ENCODE results near the gene EIF5B.

EIF5B gene

DNA sequence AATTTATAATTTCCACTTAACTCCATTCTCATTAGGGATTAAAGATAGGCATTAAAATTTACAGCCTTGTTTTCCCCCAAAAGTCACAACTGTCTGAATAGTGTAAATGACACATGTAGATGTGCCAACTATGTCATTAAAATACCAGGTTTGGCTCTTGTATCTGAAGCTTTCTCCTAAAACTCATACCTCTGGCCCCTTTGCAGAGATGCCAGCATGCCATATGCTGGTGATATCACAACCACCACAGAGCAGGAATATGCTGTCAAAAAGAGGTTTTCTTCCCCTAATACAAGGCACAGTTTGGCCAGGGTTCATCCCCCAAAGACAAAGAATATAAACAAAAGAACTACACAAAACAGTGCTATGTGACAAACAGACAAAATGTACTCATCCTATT lies 87.2 kb downstream of the EIF5B start:
- TF ChIP-seq TAF1 (IDR thresholded peaks at IDR 0.05; ENCODE audit: borderline replicate concordance, insufficient read depth, low read length): no peak
- no peak for TF ChIP-seq POLR2AphosphoS5 (IDR thresholded peaks at IDR 0.05; ENCODE audit: low read depth, low read length)
- TF ChIP-seq, protein P1, sequence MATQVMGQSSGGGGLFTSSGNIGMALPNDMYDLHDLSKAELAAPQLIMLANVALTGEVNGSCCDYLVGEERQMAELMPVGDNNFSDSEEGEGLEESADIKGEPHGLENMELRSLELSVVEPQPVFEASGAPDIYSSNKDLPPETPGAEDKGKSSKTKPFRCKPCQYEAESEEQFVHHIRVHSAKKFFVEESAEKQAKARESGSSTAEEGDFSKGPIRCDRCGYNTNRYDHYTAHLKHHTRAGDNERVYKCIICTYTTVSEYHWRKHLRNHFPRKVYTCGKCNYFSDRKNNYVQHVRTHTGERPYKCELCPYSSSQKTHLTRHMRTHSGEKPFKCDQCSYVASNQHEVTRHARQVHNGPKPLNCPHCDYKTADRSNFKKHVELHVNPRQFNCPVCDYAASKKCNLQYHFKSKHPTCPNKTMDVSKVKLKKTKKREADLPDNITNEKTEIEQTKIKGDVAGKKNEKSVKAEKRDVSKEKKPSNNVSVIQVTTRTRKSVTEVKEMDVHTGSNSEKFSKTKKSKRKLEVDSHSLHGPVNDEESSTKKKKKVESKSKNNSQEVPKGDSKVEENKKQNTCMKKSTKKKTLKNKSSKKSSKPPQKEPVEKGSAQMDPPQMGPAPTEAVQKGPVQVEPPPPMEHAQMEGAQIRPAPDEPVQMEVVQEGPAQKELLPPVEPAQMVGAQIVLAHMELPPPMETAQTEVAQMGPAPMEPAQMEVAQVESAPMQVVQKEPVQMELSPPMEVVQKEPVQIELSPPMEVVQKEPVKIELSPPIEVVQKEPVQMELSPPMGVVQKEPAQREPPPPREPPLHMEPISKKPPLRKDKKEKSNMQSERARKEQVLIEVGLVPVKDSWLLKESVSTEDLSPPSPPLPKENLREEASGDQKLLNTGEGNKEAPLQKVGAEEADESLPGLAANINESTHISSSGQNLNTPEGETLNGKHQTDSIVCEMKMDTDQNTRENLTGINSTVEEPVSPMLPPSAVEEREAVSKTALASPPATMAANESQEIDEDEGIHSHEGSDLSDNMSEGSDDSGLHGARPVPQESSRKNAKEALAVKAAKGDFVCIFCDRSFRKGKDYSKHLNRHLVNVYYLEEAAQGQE (IDR thresholded peaks at IDR 0.05; ENCODE audit: insufficient read depth in 1 of 2, low read depth in 2 of 2, low read length in 2 of 2): no peak
- no peak for TF ChIP-seq SIN3A (IDR thresholded peaks at IDR 0.05; ENCODE audit: borderline replicate concordance, insufficient read depth, low read length)

DNA sequence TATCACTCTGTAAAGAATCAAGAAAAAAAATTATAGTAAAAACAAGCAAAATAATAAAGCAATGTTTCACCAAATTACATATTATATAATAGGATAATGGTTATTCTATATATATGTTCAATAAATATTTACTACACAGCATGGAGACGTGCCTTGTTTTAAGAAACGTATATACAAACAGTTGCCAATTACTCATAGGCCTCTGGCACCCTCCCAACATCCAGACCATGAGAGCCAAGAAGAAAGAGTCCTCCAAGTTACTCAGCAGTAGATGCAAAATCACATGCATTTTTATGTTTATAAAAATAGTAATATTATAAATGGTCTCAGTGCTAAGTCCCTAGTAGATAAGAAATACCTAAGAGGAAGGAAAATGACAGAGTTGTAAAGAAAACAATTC lies 87.8 kb downstream of the EIF5B start:
- no peak for TF ChIP-seq POLR2AphosphoS5 (IDR thresholded peaks at IDR 0.05; ENCODE audit: low read depth, low read length)
- TF ChIP-seq FOXP2 (optimal IDR thresholded peaks at IDR 0.05; ENCODE audit: borderline replicate concordance, extremely low read depth, extremely low read length, insufficient read depth): no peak
- TF ChIP-seq SIN3A (IDR thresholded peaks at IDR 0.05; ENCODE audit: borderline replicate concordance, insufficient read depth, low read length): no peak
- TF ChIP-seq, protein P1 (IDR thresholded peaks at IDR 0.05; ENCODE audit: insufficient read depth in 1 of 2, low read depth in 2 of 2, low read length in 2 of 2): no peak
- no peak for TF ChIP-seq TAF1 (IDR thresholded peaks at IDR 0.05; ENCODE audit: borderline replicate concordance, insufficient read depth, low read length)

DNA sequence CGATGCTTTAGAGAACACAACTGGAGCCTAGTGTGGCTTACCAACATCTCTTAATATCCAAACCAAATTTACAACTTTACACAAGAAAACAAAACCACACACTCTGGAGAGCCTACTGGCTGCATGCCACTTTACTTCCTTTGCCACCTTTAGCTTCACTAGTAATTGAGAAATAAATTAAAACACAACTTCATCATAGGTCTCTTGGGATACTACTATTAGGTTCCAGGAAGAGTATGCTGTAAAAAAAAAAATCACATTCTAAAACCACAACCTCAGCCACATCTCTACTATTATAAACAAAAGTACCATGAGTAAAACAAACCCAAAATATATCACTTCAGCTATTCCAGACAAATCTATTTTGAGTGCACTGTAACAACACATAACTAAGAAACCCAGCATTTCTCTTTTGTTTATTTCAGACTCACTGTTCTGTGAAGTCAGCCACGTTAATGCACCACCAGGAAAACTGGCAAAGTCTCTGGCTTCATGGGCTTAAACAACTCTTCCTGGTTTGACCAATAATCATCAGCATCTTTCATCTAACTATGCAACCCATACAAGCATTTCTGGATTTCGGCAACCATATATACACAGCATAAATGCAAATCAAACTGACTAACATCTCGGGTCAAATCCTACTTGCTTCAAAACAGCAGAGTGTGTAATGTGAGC lies 93.6 kb downstream of the EIF5B start:
- TF ChIP-seq FOXP2 (optimal IDR thresholded peaks at IDR 0.05; ENCODE audit: borderline replicate concordance, extremely low read depth, extremely low read length, insufficient read depth) (no peak), POLR2AphosphoS5 (IDR thresholded peaks at IDR 0.05; ENCODE audit: low read depth, low read length) (no peak), SIN3A (IDR thresholded peaks at IDR 0.05; ENCODE audit: borderline replicate concordance, insufficient read depth, low read length) (no peak), TAF1 (IDR thresholded peaks at IDR 0.05; ENCODE audit: borderline replicate concordance, insufficient read depth, low read length) (no peak)
- TF ChIP-seq, protein P1 (IDR thresholded peaks at IDR 0.05; ENCODE audit: insufficient read depth in 1 of 2, low read depth in 2 of 2, low read length in 2 of 2): no peak

DNA sequence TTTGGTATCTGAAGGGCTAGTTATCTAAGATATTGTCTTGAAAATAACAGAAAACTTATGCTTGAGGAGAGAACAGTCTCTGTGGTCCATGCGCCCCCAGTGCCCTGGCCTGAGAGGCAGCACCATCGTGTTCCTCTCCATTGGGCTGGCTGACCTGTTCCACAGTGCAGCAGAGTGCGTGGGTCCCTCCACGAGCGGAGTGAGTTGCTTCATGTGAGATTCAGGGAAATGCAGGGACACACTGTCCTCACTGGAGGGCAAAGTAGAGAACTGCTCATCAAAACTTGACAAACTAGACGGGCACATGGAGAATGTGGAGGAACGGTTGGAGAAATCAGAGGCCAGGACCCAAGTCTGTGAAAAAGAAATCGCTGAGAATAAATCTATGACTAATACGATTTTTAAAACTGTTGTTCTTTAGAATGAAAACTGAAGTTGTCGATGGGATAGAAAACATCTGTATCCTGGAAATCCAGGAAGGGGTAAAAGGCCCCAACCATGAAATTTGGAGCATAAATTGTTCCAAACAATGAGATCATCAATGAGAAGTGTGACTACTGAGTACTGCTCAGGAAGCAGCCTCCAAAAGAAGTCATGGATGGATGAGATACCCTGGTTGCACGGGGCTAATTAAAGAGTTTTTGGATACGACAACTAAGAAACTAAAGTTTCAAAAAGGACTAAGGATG lies 94.5 kb downstream of the EIF5B start:
- no peak for TF ChIP-seq FOXP2 (optimal IDR thresholded peaks at IDR 0.05; ENCODE audit: borderline replicate concordance, extremely low read depth, extremely low read length, insufficient read depth)
- TF ChIP-seq POLR2AphosphoS5 (IDR thresholded peaks at IDR 0.05; ENCODE audit: low read depth, low read length): no peak
- TF ChIP-seq SIN3A (IDR thresholded peaks at IDR 0.05; ENCODE audit: borderline replicate concordance, insufficient read depth, low read length): no peak
- TF ChIP-seq TAF1 (IDR thresholded peaks at IDR 0.05; ENCODE audit: borderline replicate concordance, insufficient read depth, low read length): no peak
- TF ChIP-seq, protein P1 (IDR thresholded peaks at IDR 0.05; ENCODE audit: insufficient read depth in 1 of 2, low read depth in 2 of 2, low read length in 2 of 2): no peak

Measured in PFSK-1 (cell line).